ENCODE measurements around the gene SH3GL1.

GRCh38 chr19:4313847-4314490 is 86.4 kb downstream of the SH3GL1 start:
- TF ChIP-seq SMC3 (IDR thresholded peaks at IDR 0.05; ENCODE audit: low read depth, low read length): no peak
- no peak for TF ChIP-seq POLR2A (IDR thresholded peaks at IDR 0.05; ENCODE audit: low read depth, low read length)
- TF ChIP-seq CTCF (conservative IDR thresholded peaks at IDR 0.05; ENCODE audit: low read depth, low read length): no peak
- no peak for TF ChIP-seq MAZ (IDR thresholded peaks at IDR 0.05; ENCODE audit: borderline replicate concordance, low read depth, low read length)
- no peak for TF ChIP-seq ELK1 (IDR thresholded peaks at IDR 0.05; ENCODE audit: borderline replicate concordance, low read depth, low read length)
- TF ChIP-seq NFE2L2 (IDR thresholded peaks at IDR 0.05; ENCODE audit: low read depth, low read length): no peak
- no peak for TF ChIP-seq RAD21 (IDR thresholded peaks at IDR 0.05; ENCODE audit: low read length)
- no peak for TF ChIP-seq RCOR1 (IDR thresholded peaks at IDR 0.05; ENCODE audit: insufficient replicate concordance, low read length)
- TF ChIP-seq CEBPB (IDR thresholded peaks at IDR 0.05; ENCODE audit: low read depth, low read length): no peak
- no peak for TF ChIP-seq USF2 (IDR thresholded peaks at IDR 0.05; ENCODE audit: low read depth, low read length)
- no peak for TF ChIP-seq RFX5 (IDR thresholded peaks at IDR 0.05; ENCODE audit: low read depth, low read length)
- TF ChIP-seq CHD1 (IDR thresholded peaks at IDR 0.05; ENCODE audit: low read depth, low read length): no peak
- TF ChIP-seq FOS (IDR thresholded peaks at IDR 0.05; ENCODE audit: low read depth, low read length): no peak

Measured in IMR-90 (cell line).